ENCODE data around the gene STMP1.

- TF ChIP-seq CTCF (IDR thresholded peaks at IDR 0.05) (no peak), POLR2A (IDR thresholded peaks at IDR 0.05) (no peak)
These were observed 11.3 kb upstream of the STMP1 start for GRCh38 chr7:135650831-135651573.

Data from adrenal gland (tissue), 5 donors.